HG02938 (cell line): ENCODE results near the gene KCND1.

Experiments used
- ATAC-seq: cut with Tn5 transposase; IDR thresholded peaks from one replicate; pipeline ENCODE4 v1.9.1; 2021; ENCODE audit warnings: mild to moderate bottlenecking, moderate library complexity; ENCODE audit not compliant: unreplicated experiment

The KCND1 gene

DNA sequence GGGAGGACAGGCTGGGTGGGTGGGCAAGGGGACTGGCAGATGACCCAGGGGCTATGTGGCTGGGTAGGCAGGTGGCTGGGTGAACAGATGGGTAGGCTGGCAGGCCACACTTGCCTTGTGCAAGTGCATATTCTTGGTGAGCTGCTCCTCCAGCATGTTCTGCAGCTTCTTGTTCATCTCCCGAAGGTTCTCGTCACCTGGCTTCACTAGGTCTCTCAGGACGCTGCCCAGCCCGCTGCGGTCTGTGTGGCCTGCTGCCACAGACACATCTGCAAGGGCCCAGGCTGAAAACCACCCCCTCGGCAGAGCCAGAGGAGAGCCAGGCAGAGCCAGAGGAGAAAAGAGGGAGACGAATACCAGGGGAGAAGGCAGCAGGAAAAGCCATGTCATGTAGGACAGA lies 3.4 kb upstream of the KCND1 start:
- ATAC-seq = no peak

- ATAC-seq = no peak
These were observed 2.9 kb upstream of the KCND1 start for GRCh38 chrX:48974574-48974973.

DNA sequence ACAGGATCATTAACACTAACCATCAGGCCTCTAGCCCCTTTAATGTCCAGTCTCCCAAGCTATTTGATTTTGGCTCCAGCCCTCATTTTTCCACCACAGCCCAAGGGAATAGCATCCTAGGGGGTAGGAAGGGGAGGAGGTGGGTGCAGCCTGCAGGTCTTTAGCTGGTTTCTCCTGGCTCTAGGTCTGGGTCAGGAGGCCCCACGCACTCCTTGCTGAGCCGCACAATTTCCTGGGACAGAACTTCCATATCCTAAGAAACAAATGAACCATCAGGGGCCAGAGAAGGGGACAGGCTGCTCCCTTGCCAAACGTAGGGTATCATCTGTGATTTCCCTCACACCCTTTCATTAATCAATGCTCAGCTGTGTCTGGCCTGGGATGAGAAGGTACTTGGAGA lies 2.4 kb upstream of the KCND1 start:
- ATAC-seq = no peak

GRCh38 chrX:48972220-48973164 lies 848 bp upstream of the KCND1 start:
- no peak for ATAC-seq

- ATAC-seq = no peak
These were observed 2.2 kb downstream of the KCND1 start for GRCh38 chrX:48969471-48969870.

- no peak for ATAC-seq
These were observed 3.3 kb downstream of the KCND1 start for GRCh38 chrX:48968377-48968776.

- no peak for ATAC-seq
These were observed 4.7 kb downstream of the KCND1 start for GRCh38 chrX:48966796-48967579.

DNA sequence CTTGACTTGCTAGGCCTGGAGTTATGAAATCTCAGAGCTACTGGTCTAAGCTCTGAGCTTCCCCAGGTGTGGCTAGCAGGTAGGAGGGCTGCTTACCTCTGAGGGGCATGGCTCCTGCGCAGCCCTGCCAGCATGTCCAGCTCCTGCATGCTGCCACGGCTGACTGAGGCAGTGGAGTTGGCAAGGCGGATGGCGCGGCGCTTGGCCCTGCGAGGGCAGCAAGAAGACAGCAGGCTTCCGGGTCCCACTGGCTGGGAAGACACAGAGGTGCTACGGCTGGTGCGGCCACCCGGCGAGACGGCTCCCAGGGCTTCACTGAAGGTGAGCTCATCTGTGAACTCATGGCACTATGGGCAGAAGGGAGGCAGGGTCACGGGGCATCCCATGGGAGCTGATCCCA lies 5.7 kb downstream of the KCND1 start:
- ATAC-seq = no peak

- no peak for ATAC-seq
These were observed 10.0 kb downstream of the KCND1 start for GRCh38 chrX:48961585-48962091.

GRCh38 chrX:48960291-48960690 lies 11.4 kb downstream of the KCND1 start:
- no peak for ATAC-seq

- ATAC-seq = no peak
These were observed 13.0 kb downstream of the KCND1 start for GRCh38 chrX:48958635-48959094.

GRCh38 chrX:48957827-48958634 lies 13.6 kb downstream of the KCND1 start:
- peak; percentile 83 for ATAC-seq

GRCh38 chrX:48957477-48957826 lies 14.2 kb downstream of the KCND1 start, which contains the start of gene OTUD5:
Gene OTUD5 (minus strand): TSS chrX:48957607. CDS start chrX:48957570, 37 bp downstream.
- peak; percentile 18 for ATAC-seq

DNA sequence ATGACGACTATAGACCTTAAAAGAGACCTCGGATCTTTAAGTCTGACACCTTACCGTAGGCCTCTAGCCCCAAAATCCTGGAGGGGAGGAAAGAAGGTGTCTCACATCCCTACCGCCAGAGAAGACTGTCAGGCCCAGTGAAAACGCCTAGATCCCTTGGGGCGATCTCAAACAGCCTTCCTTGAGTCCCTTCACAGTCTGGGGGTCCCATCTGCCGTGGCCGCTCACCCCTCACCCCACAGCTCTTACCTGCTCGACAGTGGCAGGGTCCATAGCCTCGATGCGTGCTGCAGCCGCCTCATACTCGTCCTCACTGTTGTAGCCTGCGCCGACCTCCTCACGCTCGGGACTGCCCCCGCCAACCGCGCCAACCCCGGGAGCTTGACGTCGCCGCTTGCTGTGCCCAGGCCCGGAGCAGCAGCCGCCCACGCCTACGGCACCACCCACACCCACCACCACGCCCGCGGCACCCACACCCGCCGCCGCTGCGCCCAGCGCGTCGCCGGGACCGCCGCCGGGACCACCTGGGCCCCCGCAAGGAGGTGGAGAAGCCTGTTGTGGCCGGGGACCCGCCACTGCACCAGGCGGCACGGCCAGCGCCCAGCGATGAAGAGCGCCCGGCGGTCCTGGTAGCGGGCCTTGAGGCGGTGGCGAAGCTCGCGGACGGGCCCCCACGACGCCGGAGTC lies 14.8 kb downstream of the KCND1 start:
- no peak for ATAC-seq

GRCh38 chrX:48948589-48948988 lies 23.1 kb downstream of the KCND1 start:
- no peak for ATAC-seq

GRCh38 chrX:48945517-48946348 lies 25.9 kb downstream of the KCND1 start:
- no peak for ATAC-seq

DNA sequence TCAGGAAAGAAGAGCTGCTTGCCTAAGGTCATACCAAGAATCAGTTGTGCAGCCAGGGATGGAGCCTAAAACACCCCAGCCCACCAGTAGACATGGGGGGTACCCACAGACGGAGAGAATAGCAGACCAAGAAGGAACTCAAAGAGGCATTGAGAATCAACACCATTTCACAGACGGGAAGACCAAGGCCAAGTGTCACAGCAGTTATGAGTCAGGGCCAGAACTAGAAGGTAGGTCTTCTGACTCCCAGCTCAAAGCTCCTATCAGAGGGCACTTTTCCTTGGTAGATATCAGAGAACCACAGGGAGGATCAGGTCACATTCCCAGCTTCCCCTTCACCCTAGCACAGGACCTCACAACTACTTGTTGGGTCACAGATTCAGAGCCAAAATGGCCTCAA lies 28.7 kb downstream of the KCND1 start:
- no peak for ATAC-seq

DNA sequence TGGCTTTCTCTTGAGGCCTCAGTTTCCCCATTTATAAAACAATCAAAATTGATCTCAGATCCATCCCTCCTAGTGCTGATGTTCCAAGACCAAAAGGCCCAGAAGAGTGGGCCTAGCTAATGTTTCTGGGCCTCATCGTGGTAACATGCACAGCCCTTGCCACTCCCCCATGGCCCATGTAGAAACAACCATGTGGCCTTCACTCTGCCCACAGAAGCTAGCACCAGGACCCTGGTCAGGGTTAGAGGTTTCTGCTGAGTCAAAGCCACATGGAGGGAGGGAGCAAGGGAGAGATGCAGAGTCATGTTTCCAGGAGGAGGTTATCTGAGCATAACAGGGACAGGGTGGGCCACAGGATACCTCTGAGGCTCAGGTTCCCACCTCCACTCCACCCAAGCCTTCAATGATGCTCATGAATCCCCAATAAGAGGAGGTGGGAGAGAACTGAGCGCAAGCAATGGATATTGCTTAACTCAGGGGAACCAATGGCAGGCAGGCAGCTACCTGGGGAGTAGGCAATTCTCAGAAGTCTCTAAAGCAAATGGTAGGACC lies 31.2 kb downstream of the KCND1 start:
- ATAC-seq = no peak
